ENCODE results near the gene CLIC3.

GRCh38 chr9:136969774-136970173, 26.6 kb downstream of the CLIC3 start:
- no peak for TF ChIP-seq CTCF (IDR thresholded peaks at IDR 0.05)
- TF ChIP-seq EZH2phosphoT487 (IDR thresholded peaks at IDR 0.05), result no peak
- no peak for TF ChIP-seq EZH2 (IDR thresholded peaks at IDR 0.05)
